GM21786 (cell line): Measurements from ENCODE around the gene NAA80.
"Not testable (repeated sequence)": the region's sequence is repeated elsewhere in the genome, so short reads cannot be mapped to it uniquely, and the experiment has no call there.

Experiments used
- ATAC-seq: cut with Tn5 transposase; IDR thresholded peaks from one replicate; pipeline ENCODE4 v1.9.1; 2021; ENCODE audit not compliant: unreplicated experiment

NAA80 gene

GRCh38 chr3:50316657-50317242, 17.5 kb upstream of the NAA80 start:
- no peak for ATAC-seq

GRCh38 chr3:50314816-50315215, 15.6 kb upstream of the NAA80 start:
- ATAC-seq: no peak

GRCh38 chr3:50314342-50314741, 15.1 kb upstream of the NAA80 start:
- no peak for ATAC-seq

GRCh38 chr3:50312041-50312440, 12.8 kb upstream of the NAA80 start:
- ATAC-seq: not testable (repeated sequence)

GRCh38 chr3:50304601-50305000, 5.4 kb upstream of the NAA80 start:
- ATAC-seq: no peak

GRCh38 chr3:50303013-50303815, 4.0 kb upstream of the NAA80 start, which contains the start of gene HYAL1:
Gene HYAL1 (minus strand): TSS chr3:50303574. CDS start chr3:50302956, 618 bp downstream.
- no peak for ATAC-seq

GRCh38 chr3:50302095-50303012, 3.1 kb upstream of the NAA80 start:
- no peak for ATAC-seq

- no peak for ATAC-seq
Observed at GRCh38 chr3:50300681-50301254, 1.6 kb upstream of the NAA80 start.

GRCh38 chr3:50299929-50300680, 900 bp upstream of the NAA80 start:
- ATAC-seq: no peak

- ATAC-seq: no peak
Observed at GRCh38 chr3:50299638-50299928, 378 bp upstream of the NAA80 start.

GRCh38 chr3:50297896-50298725, 1.1 kb downstream of the NAA80 start:
- no peak for ATAC-seq

- ATAC-seq: no peak
Observed at GRCh38 chr3:50297384-50297775, 1.8 kb downstream of the NAA80 start.

- no peak for ATAC-seq
Observed at GRCh38 chr3:50296721-50297383, 2.4 kb downstream of the NAA80 start.

GRCh38 chr3:50295553-50296431, 3.4 kb downstream of the NAA80 start:
- no peak for ATAC-seq

GRCh38 chr3:50294492-50295403, 4.5 kb downstream of the NAA80 start:
- ATAC-seq: no peak

GRCh38 chr3:50294089-50294488, 5.1 kb downstream of the NAA80 start:
- no peak for ATAC-seq

- ATAC-seq: no peak
Observed at GRCh38 chr3:50293079-50293801, 6.0 kb downstream of the NAA80 start.
